Measurements from ENCODE around the gene MYO18A. TPM values are rescaled to one million over a fixed set of nuclear protein-coding genes. Genes with fewer than 3 reads are reported as not detected.

The MYO18A gene
- total and polyA plus RNA-seq, 11 donors, result 83.5 to 340 (median 300) TPM

DNA sequence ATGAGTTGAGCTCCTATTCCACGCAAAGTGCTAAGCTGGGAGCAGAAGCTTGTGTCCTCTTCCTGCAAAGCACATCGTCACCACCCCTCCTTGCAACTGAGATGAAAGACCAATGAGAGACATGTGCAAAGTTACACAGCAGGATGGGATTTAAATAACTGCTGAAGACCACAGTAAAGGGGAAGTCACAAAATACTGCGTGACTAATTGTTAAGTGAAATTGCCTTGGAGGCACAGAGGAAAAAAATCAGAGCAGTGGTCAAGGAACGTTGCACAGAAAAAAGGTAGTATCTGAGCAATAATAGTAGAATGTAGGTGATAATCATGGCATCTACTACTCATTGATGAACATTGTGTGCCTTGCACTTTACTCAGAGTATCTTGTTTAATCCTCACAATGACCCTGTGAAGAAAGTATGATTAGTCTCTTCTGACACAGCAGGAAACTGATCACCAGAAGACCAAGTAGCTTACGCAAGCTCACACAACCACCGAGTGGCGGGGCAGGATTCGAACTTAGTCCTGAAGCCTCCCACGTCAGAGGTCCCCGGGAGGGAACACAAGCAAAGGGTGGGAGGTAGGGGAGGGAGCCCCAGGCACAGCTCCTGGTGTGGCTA is 15.4 kb upstream of the MYO18A start:
- intact Hi-C loops (cut with DNase I), result no loop called here
- DNase-seq (no peak), ATAC-seq (peak in 2 of 4 donors; percentile 49 to 63)
- Histone ChIP-seq H3K4me3 (peak overlapping the region in 1 of 12 donors; percentile 23), H3K9me3 (no peaks in the 10 kb centered on the region), H3K36me3 (no peaks in the 10 kb centered on the region), H3K27me3 (no peaks in the 10 kb centered on the region), H3K4me1 (peaks cover 0 to 11% (median 0%) of the 10 kb centered on the region in 12 donors), H3K27ac (peak overlapping the region in 1 of 12 donors; percentile 77)
- 69 to 79% (median 73%) methylated on average over 10 of the region's 10 CpGs for WGBS, 4 donors
- TF ChIP-seq, protein P1, sequence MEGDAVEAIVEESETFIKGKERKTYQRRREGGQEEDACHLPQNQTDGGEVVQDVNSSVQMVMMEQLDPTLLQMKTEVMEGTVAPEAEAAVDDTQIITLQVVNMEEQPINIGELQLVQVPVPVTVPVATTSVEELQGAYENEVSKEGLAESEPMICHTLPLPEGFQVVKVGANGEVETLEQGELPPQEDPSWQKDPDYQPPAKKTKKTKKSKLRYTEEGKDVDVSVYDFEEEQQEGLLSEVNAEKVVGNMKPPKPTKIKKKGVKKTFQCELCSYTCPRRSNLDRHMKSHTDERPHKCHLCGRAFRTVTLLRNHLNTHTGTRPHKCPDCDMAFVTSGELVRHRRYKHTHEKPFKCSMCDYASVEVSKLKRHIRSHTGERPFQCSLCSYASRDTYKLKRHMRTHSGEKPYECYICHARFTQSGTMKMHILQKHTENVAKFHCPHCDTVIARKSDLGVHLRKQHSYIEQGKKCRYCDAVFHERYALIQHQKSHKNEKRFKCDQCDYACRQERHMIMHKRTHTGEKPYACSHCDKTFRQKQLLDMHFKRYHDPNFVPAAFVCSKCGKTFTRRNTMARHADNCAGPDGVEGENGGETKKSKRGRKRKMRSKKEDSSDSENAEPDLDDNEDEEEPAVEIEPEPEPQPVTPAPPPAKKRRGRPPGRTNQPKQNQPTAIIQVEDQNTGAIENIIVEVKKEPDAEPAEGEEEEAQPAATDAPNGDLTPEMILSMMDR (IDR thresholded peaks at IDR 0.05), result no peak
- no peak for TF ChIP-seq POLR2A (IDR thresholded peaks at IDR 0.05)

DNA sequence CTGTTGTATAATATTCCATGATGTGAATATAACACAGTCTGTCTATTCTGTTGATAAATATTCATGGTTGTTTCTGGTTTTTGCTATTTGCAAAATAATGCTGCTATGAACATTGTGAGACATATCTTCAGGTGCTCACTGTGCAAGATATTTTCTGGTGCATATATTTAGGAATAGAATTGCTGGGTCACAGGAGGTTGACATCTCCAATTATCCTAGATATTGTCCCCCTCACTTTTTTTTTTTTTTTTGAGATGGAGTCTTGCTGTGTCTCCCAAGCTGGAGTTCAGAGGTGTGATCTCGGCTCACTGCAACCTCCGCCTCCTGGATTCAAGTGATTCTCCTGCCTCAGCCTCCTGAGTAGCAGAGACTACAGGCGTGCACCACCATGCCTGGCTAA is 14.5 kb upstream of the MYO18A start:
- H3K27ac ChIP-seq, result peak overlapping the region in 1 of 12 donors; percentile 77
- TF ChIP-seq, protein P1 (IDR thresholded peaks at IDR 0.05), result no peak
- TF ChIP-seq POLR2A (IDR thresholded peaks at IDR 0.05), result no peak
- peaks cover 0 to 11% (median 0%) of the 10 kb centered on the region in 12 donors for H3K4me1 ChIP-seq
- H3K4me3 ChIP-seq, result no peak overlapping the region
- 86 to 98% (median 96%) methylated on average over 3 of the region's 3 CpGs for WGBS, 4 donors
- intact Hi-C loops (cut with DNase I), result no loop called here
- ATAC-seq, result no peak
- H3K9me3 ChIP-seq, result no peaks in the 10 kb centered on the region
- no peak for DNase-seq
- no peaks in the 10 kb centered on the region for H3K27me3 ChIP-seq
- no peaks in the 10 kb centered on the region for H3K36me3 ChIP-seq

DNA sequence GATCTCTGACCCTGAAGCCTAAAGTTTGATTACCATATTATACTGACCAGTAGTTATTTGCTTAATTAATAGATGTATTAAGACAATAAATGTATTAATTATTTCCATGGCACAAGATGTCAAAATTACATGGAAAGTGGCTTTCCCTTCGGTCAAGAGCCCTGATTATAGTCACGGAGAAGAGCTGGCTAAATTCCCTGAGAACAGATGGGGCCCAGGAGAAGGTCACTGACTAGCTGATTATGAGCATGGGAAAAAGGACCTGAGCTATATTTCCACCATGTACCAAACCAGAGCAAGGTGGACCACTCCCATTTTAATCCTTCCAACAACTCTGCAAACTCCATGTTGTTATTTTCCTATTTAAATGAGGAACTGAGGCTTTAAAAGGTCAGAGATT is 12.9 kb upstream of the MYO18A start:
- H3K4me1 ChIP-seq, result peaks cover 0 to 11% (median 0%) of the 10 kb centered on the region in 12 donors

DNA sequence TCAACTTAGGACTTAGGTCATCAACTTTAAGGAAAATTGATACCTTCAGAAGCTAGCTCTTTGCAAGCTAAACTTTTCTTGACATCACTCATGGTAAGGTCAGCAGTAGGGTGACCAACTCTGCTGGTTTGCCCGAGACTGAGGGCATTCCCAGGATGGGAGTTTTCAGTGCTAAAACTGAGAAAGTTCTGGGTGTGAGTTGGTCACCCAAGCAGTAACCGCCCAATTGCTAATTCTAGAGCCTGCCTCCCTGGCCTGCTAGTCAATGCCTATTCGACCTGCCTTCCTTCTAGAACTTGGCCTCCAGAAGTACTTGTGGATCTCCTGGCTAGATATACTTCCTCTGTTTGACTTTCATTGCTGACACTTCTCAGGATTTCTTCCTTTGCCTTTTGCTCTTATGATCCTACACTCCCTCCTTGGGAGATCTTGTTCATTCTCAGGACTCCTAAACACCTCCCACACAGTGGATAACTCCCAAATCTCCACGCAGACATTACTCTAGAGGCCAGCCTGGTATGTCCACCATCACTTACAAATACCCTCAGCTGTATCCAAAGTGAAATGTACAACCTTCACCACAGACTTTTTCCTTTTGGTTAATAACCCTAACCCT is 10.5 kb upstream of the MYO18A start:
- Histone ChIP-seq H3K27ac (no peak overlapping the region), H3K4me1 (peaks cover 0 to 6% (median 0%) of the 10 kb centered on the region in 12 donors), H3K9me3 (no peaks in the 10 kb centered on the region), H3K36me3 (no peaks in the 10 kb centered on the region), H3K27me3 (no peaks in the 10 kb centered on the region), H3K4me3 (no peak overlapping the region)
- DNase-seq (no peak), ATAC-seq (no peak)
- TF ChIP-seq, protein P1 (IDR thresholded peaks at IDR 0.05), result no peak
- TF ChIP-seq POLR2A (IDR thresholded peaks at IDR 0.05), result no peak
- WGBS, 4 donors, result 76 to 91% (median 87%) methylated on average over 4 of the region's 4 CpGs
- intact Hi-C loops (cut with DNase I), result no loop called here

More for the DNA sequence above, 12.9 kb upstream of the MYO18A start:
- DNase-seq, result no peak
- ATAC-seq, result no peak
- H3K27me3 ChIP-seq, result no peaks in the 10 kb centered on the region
- TF ChIP-seq, protein P1 (IDR thresholded peaks at IDR 0.05), result no peak
- no peak for TF ChIP-seq POLR2A (IDR thresholded peaks at IDR 0.05)
- H3K4me3 ChIP-seq, result no peak overlapping the region
- 37 to 52% (median 45%) methylated on average over 2 of the region's 2 CpGs for WGBS, 4 donors
- H3K9me3 ChIP-seq, result no peaks in the 10 kb centered on the region
- no peaks in the 10 kb centered on the region for H3K36me3 ChIP-seq
- no peak overlapping the region for H3K27ac ChIP-seq
- intact Hi-C loops (cut with DNase I), result no loop called here
